GM23338 (cell line): ENCODE results near the gene DNAJB13.

Experiments
- CTCF ChIP-seq, 2 experiments: fragments of 200-600 bp in 1 of 2; sonication (generic) in 1 of 2; conservative IDR thresholded peaks; 2 replicates each; pipeline versions ENCODE4 v1.5.1 to v1.6.1; 2016 to 2017; ENCODE audit warnings: antibody characterized with exemption in 2 of 2, low read depth in 2 of 2, mild to moderate bottlenecking in 2 of 2, moderate library complexity in 1 of 2
- EZH2 ChIP-seq: fragments of 200-600 bp; sonication (generic); IDR thresholded peaks from one replicate; pipeline ENCODE4 v1.8.0; 2017; ENCODE audit warnings: antibody characterized with exemption, mild to moderate bottlenecking, low read depth; ENCODE audit not compliant: unreplicated experiment
- EZH2phosphoT487 ChIP-seq: fragments of 200-600 bp; sonication (generic); IDR thresholded peaks from one replicate; pipeline ENCODE4 v1.8.1; 2018; ENCODE audit warnings: antibody characterized with exemption; ENCODE audit not compliant: unreplicated experiment

GRCh38 chr11:73989156-73989555, 38.3 kb downstream of the DNAJB13 start:
- TF ChIP-seq EZH2phosphoT487 (no peak), CTCF (conservative IDR thresholded peaks at IDR 0.05; ENCODE audit: low read depth in 2 of 2) (0 out of 4 replicates have a peak, but pooled peaks of 1 of the 2 experiments have one; percentile 3), EZH2 (no peak)
